NCI-H1105 treated with DMSO at 0.1 percent for 48 hours (cell line): ENCODE data around the gene MARCHF11.

Source experiments
- DNase-seq: peaks from one replicate; lab custom pipeline; 2025; lab: John Stamatoyannopoulos, UW

The MARCHF11 gene

DNA sequence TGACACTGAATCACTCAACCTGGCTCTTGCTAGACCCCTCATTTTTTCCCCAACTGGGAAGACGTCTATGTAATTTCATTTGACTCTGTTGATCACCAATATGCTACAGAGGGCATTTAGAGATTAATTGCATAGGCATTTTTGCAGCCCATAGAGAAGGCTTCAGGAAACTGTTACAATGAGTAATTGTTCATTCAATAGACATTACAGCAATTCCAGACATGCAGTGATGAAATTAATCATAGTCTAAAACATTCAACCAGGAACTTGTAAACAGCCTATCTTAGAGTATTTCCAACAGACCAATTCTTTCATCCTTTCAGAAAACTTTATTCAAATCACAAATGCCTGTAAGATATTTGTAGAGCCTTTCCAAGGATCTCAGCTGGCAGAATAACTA, 122.3 kb downstream of the MARCHF11 start:
- DNase-seq, result no peak

DNA sequence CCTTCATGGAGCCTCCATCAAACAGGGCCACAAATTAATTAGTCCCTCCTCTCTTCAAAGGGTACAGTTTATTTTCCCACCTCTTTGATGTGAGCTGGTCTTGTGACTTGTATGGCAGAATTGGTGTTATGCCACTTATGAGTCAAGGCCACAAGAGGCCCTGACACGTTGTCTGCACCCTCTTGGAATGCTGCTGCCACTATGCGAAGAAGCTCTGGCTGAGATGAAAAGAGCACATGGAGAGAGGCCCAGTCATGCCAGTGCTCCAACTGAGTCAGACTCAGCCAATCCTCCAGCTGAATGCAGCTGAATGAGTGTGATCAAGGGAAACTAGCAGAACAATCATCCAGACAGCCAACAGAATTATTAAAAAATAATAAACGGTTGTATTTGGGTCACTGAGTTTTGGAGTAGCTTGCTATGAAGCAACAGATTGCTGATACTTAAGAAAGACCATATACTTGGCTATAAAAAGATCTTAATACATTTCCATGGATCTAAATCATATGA, 128.3 kb downstream of the MARCHF11 start:
- no peak for DNase-seq

DNA sequence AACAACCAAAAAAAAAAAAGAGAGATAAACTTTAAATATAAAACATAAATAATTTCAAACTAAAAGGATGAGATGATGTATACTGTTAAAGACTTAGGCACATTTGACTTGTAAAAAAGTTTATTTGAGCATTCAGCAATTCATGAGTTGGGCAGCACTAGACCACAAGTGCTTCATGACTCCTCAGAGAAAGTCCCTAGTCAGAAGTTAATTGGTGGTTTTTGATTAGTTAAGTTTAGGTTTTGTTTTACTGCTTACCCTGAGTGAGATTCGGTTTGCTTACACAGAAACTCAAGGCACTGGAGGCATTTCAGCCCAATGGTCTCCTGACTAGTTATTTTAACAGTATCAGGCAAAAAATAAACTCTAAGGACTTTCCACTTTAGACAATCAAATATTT, 129.2 kb downstream of the MARCHF11 start:
- DNase-seq, result no peak

DNA sequence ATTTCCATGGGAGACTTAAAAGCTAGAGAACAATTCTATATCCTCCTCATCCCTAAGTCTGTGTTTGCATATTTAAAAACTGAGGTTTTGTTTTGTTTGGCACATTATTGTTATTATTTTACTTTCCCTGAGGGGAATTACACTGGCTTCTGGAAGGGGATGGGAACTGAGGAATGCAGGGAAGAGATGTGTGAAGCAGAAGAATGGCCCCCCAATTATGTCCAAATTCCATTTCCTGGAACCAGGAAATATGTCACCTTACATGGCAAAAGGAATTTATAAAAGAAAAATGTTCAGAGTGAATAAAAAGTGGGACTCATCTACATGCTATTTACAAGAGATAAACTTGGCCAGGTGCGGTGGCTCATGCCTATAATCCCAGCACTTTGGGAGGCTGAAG, 129.8 kb downstream of the MARCHF11 start:
- DNase-seq, result no peak

DNA sequence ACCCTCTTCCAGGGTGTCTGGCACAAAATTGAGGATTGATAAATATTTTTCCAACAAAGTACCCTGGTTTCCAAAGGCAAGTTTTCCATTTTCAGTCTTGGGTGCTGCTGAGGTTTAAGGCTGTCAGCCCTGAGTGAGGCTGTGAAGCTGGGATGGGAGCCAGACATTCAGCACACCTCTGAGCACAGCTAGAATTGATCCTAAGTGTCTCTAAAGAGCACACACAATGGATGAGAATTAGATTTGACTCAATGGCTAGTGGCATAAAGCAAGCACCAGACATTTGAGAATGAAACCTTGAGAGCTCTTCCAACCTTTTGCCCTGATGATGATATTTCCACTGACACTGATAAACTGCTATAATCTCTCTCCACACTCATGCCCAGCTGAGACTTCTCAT, 131.5 kb downstream of the MARCHF11 start:
- DNase-seq, result no peak

DNA sequence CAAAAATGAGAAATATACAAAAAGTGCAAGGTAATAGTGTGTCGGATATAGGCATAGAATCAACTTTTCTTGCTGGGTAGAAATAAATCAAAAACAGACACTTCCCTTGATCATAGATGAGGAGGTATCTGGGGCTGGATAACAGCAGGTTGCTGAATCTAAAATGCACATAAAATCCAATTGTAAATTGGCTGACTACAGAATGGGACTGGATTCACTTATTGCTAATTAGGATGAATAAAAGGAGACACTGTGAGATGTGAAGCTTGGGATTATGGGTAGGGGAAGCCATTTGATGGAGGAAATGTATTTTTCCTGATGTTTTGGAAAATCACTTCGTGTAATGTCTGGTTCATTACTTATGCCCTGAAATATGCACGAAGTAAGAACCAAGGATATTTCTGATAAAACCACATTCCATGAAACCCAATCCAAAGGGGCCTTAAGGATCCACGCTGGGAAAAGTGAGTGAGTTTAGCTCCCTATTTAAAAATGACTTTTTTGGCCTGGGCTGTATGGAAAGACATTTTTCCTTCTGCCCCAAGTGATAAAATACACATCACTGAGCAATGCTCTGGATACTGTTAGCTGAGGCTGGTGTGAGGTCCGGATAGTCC, 136.1 kb downstream of the MARCHF11 start:
- no peak for DNase-seq

DNA sequence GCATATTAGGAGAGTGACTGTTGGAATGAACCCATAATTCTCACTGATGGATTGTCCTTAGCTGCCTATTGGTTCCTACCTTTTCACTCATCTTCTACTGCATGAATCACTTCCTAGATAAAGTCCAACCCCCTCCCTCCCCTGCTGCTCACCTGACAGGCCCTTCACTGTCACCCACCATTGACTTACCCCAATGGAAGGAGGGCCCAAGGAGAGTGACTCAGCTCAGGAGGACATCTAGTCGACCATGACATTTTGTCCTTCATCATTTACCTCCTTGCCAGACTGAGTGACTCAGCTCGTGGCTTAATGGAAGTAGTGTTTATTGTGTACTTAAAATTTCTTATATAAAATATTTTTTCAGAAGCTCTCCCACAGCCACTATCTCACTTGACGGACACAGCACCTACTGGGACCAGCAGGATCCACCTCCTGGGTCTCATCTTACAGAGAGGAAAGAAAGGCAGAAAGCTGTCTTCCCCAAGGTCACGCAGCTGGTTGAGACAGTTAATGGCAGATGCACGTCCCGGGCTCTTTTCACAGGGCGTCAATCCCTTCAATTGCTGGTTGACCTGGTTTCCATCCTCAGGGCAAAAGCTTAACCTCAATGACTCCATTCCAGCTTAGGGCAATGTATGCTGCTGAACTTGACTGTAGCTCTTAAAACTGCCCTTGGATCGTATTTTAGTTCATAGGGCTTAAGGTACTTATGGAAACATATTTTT, 142.3 kb downstream of the MARCHF11 start:
- no peak for DNase-seq

DNA sequence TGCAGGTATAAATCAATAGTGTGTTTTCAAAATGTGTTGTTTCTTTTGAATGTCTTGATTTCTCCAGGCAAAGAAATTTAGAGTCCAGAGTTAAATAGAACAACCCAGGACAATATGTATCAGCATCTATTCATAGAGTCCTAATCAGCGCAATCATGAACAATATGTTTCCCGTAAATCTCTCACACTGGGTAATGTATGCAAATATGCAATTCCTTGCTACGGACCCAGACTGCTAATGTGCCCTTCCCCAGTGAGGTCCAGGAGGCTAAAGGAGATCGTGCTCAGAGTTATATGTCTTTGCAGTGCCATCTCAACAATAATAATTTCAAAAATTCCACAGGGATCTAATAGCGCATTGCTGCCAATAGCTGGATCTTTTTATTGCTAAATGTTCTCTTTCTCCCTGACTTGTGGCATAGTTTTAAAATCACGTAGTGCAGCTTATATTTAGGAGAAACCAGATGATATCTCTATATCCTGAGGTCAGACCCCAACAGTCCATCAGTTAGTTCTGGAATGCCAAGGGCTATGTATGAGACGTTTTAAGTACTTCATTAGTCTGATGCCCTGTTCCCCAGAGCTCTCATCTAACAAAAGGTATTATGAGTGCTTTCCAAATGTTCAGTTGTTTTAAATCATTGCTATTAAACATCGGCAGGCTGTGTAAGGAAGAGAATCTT, 145.1 kb downstream of the MARCHF11 start:
- no peak for DNase-seq

DNA sequence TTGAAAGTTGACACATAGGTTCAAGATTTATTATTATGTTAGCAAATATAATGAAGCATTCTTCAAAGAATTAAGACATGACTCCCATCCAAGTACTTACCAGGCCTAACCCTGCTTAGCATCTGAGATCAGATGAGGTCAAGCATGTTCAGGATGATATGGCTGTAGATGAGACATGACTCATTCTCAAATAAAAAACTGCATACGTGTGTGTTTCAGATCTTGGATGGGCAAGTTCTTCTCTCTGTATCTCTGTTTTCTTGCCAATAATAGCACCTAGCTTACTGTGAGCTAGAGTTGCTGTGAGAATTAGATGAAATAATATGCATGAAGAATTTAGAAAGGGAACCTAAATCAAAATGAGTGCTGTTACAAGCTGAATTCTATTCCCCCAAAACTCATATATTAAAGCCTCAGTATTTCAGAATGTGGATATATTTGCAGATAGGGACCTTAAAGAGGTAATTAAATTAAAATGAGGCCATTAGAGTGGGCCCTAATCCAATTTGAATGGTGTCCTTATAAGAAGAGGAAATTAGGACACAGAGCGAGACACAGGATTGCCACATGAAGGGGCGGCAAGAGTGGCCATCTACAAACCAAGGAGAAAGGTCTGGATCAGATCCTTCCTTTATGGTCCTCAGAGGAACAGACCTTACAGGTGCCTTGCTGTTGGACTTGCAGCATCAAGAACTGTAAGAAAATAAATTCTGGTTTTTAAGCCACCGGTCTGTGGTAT, 146.2 kb downstream of the MARCHF11 start:
- DNase-seq, result no peak

DNA sequence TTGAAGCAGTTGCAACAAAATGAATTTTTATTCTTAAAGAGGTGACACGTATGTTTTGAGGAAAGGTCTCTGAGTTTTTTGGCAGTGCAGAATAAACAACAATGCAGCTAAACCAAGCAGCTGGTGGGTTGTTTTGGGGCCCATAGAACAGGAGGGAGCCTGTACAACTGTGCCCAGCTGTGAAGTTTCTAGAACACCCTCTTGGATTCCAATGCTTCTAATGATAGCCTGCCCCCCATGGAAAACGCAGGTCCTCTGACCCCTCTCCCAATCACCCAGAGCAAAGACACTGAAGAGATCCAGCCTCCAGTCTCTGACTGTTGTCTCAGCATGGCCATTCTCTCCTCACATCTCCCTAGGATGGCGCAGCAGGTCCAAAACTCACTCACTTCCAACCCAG, 150.9 kb downstream of the MARCHF11 start:
- no peak for DNase-seq

DNA sequence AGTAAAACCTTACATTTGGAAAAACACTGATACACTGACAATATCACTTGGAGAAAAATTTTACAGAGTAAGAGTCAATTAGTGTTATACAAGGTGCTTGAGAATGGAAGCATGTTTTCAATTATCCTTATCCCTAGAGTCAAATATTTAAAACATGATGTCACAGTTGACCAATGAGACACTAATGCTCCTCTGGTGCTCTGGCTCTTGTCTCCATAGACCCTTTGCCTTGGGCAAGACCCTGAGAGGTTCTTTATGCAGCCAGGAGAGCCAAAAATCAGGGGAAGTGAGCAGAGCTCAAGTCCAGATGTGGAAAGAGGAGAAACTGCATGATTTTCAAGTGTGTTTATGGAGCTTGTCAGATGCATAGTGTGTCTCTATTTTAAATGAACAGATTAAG, 153.9 kb downstream of the MARCHF11 start:
- DNase-seq, result no peak

DNA sequence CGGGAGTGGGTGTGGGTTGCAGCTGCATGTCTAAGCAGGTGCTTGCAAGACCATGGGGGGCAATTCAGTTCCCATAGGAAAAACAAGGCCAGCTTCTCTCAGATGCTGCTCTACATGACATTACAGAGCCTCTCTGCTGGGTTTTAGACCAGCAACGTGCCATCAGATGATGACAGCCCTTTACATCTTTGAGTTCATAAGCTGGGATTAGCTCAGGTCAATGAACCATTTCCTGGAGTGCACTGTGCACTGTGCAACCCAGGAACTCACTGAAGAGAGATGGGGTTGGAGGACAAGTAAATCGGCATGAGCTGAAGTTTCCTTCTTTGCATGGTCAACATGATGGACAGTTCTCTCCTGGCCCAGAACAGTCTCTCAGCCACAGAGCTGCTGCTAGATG, 160.6 kb downstream of the MARCHF11 start:
- no peak for DNase-seq

DNA sequence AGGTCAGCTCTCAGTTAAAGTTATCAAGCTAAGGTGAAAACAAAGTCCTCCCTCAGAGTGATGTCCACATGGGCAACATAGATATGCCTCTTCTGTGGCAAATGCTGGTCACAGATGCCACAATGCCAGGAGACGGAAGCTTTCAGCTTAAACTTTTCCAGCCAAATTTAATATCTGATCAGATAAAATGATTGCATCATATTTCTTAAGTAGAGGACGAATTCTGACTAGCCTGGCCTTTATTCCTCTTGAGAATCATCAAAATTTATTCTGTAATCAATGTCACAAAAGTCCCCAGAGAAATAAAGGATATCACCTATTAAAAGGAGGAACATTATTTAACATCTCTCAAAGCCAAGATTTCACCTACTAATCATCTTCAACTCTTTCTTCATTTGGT, 161.9 kb downstream of the MARCHF11 start:
- no peak for DNase-seq
